HepG2 (cell line): ENCODE data around the gene RALB. TPM values are rescaled to one million over a fixed set of nuclear protein-coding genes. Genes with fewer than 3 reads are reported as not detected.
A peak's percentile ranks its signal among the peaks of the same experiment; 100 is the strongest.

Experiments used
- ARNT2 ChIP-seq: sonication (generic); formaldehyde crosslinking; IDR thresholded peaks from 2 replicates; pipeline ENCODE4 v1.8.0; 2022; ENCODE audit warnings: mild to moderate bottlenecking, low read depth, missing genetic modification reagents, moderate library complexity
- CCDC6 ChIP-seq: sonication (generic); formaldehyde crosslinking; IDR thresholded peaks from 2 replicates; pipeline ENCODE4 v1.8.1; 2022; ENCODE audit warnings: mild to moderate bottlenecking, missing genetic modification reagents, moderate library complexity
- CEBPG ChIP-seq: IDR thresholded peaks from 2 replicates; pipeline ENCODE4 v1.6.1; 2016
- FOXP1 ChIP-seq, 2 experiments: fragments of 450-650 bp in 1 of 2; IDR thresholded peaks; 2 replicates each; pipeline ENCODE4 v1.6.1; 2017 to 2018; ENCODE audit warnings: antibody characterized with exemption in 1 of 2
- JUND ChIP-seq: sonication (generic); formaldehyde crosslinking; IDR thresholded peaks from 2 replicates; pipeline ENCODE4 v1.8.0; 2022; ENCODE audit warnings: mild to moderate bottlenecking, missing genetic modification reagents
- KDM5A ChIP-seq: fragments of 200-600 bp; sonication (generic); IDR thresholded peaks from 2 replicates; pipeline ENCODE4 v1.7.0; 2018; ENCODE audit warnings: antibody characterized with exemption, mild to moderate bottlenecking, low read length, borderline replicate concordance
- MEF2D ChIP-seq: sonication (generic); formaldehyde crosslinking; IDR thresholded peaks from 2 replicates; pipeline ENCODE4 v1.5.1; 2020; ENCODE audit warnings: mild to moderate bottlenecking, missing genetic modification reagents
- NCOA2 ChIP-seq: sonication (generic); formaldehyde crosslinking; IDR thresholded peaks from 2 replicates; pipeline ENCODE4 v1.8.0; 2022; ENCODE audit warnings: inconsistent platforms
- POLR2G ChIP-seq: fragments of 200-400 bp; formaldehyde crosslinking; IDR thresholded peaks from 2 replicates; pipeline ENCODE4 v1.6.1; 2018; ENCODE audit warnings: mild to moderate bottlenecking, low read depth, low read length, moderate library complexity
- RARG ChIP-seq: sonication (generic); formaldehyde crosslinking; IDR thresholded peaks from 2 replicates; pipeline ENCODE4 v1.4.0; 2020; ENCODE audit warnings: low read depth, mild to moderate bottlenecking, missing genetic modification reagents
- RELA ChIP-seq: sonication (generic); formaldehyde crosslinking; IDR thresholded peaks from 2 replicates; pipeline ENCODE4 v1.4.0; 2020; ENCODE audit warnings: missing genetic modification reagents
- RXRA ChIP-seq: sonication (generic); formaldehyde crosslinking; IDR thresholded peaks from 2 replicates; pipeline ENCODE4 v1.5.1; 2020; ENCODE audit warnings: missing genetic modification reagents
- SETDB1 ChIP-seq: sonication (generic); formaldehyde crosslinking; IDR thresholded peaks from 2 replicates; pipeline ENCODE4 v1.5.1; 2020; ENCODE audit warnings: missing genetic modification reagents, mild to moderate bottlenecking, borderline replicate concordance
- SMAD3 ChIP-seq: sonication (generic); formaldehyde crosslinking; IDR thresholded peaks from 2 replicates; pipeline ENCODE4 v1.4.0; 2020; ENCODE audit warnings: missing genetic modification reagents
- SRF ChIP-seq: IDR thresholded peaks from 2 replicates; pipeline ENCODE4 v1.6.1; 2011; ENCODE audit warnings: mild to moderate bottlenecking, low read depth, low read length, moderate library complexity
- THAP11 ChIP-seq: IDR thresholded peaks from 2 replicates; pipeline ENCODE4 v1.6.1; 2016; ENCODE audit warnings: missing biosample characterization, missing genetic modification reagents
- ZNF10 ChIP-seq: sonication (generic); formaldehyde crosslinking; IDR thresholded peaks from 2 replicates; pipeline ENCODE4 v1.4.0; 2020; ENCODE audit warnings: mild to moderate bottlenecking, low read depth, missing genetic modification reagents, borderline replicate concordance
- ZNF124 ChIP-seq: sonication (generic); formaldehyde crosslinking; IDR thresholded peaks from 2 replicates; pipeline ENCODE4 v1.4.0; 2020; ENCODE audit warnings: missing genetic modification reagents
- ZNF451 ChIP-seq: sonication (generic); formaldehyde crosslinking; IDR thresholded peaks from 2 replicates; pipeline ENCODE4 v1.5.0; 2020; ENCODE audit warnings: mild to moderate bottlenecking, missing genetic modification reagents
- ZNF552 ChIP-seq: sonication (generic); formaldehyde crosslinking; IDR thresholded peaks from 2 replicates; pipeline ENCODE4 v1.9.0; 2022; ENCODE audit warnings: missing genetic modification reagents, mild to moderate bottlenecking, borderline replicate concordance
- ZNF572 ChIP-seq: sonication (generic); formaldehyde crosslinking; IDR thresholded peaks from 2 replicates; pipeline ENCODE4 v1.5.1; 2020; ENCODE audit warnings: mild to moderate bottlenecking, missing genetic modification reagents
- ZNF737 ChIP-seq: sonication (generic); formaldehyde crosslinking; IDR thresholded peaks from 2 replicates; pipeline ENCODE4 v1.5.0; 2020; ENCODE audit warnings: missing genetic modification reagents, mild to moderate bottlenecking, borderline replicate concordance
- ZNF775 ChIP-seq: sonication (generic); formaldehyde crosslinking; IDR thresholded peaks from 2 replicates; pipeline ENCODE4 v1.4.0; 2020; ENCODE audit warnings: missing genetic modification reagents, mild to moderate bottlenecking, moderate library complexity, borderline replicate concordance
- ZNF841 ChIP-seq: sonication (generic); formaldehyde crosslinking; IDR thresholded peaks from 2 replicates; pipeline ENCODE4 v1.8.1; 2023; ENCODE audit warnings: missing genetic modification reagents, borderline replicate concordance
- polyA plus RNA-seq, 8 experiments: library from polyadenylated mRNA; depleted of rRNA in 3 of 8; stranded (reverse) in 7 of 8; unstranded in 1 of 8; fragments of >200 nt; fragmentation: Illumina TruSeq in 4 of 8; extraction: Trizol in 4 of 8; gene quantifications; 2 replicates each; pipeline versions ENCODE4 v1.2.1 to v1.2.3, GENCODE V29; 2011 to 2016; ENCODE audit warnings: low read depth in 4 of 8, missing spikeins in 1 of 8, mixed read lengths in 1 of 8; ENCODE audit not compliant: insufficient read depth in 1 of 8
- total RNA-seq, 5 experiments: library from RNA; depleted of rRNA; stranded (reverse); fragments of >200 nt; fragmentation: Illumina TruSeq; extraction: Trizol; gene quantifications; 2 replicates each; pipeline ENCODE4 v1.2.3, GENCODE V29; 2016; ENCODE audit warnings: low read depth in 1 of 5
- TF ChIP-seq, protein P1 (sequence below): fragments of 450-650 bp; IDR thresholded peaks from 2 replicates; pipeline ENCODE4 v1.6.1; 2017; ENCODE audit warnings: mild to moderate bottlenecking
- TF ChIP-seq, protein P2 (sequence below): sonication (generic); formaldehyde crosslinking; IDR thresholded peaks from 2 replicates; pipeline ENCODE4 v1.9.0; 2021; ENCODE audit warnings: missing genetic modification reagents, borderline replicate concordance
- TF ChIP-seq, protein P3 (sequence below): sonication (generic); formaldehyde crosslinking; IDR thresholded peaks from 2 replicates; pipeline ENCODE4 v1.8.1; 2023; ENCODE audit warnings: mild to moderate bottlenecking, missing genetic modification reagents

Gene RALB
- total and polyA plus RNA-seq, 2 of the 13 experiments (the other 11 are each of a cell fraction or from before 2014, with no cell fraction given), result 37.8 to 43.2 TPM

DNA sequence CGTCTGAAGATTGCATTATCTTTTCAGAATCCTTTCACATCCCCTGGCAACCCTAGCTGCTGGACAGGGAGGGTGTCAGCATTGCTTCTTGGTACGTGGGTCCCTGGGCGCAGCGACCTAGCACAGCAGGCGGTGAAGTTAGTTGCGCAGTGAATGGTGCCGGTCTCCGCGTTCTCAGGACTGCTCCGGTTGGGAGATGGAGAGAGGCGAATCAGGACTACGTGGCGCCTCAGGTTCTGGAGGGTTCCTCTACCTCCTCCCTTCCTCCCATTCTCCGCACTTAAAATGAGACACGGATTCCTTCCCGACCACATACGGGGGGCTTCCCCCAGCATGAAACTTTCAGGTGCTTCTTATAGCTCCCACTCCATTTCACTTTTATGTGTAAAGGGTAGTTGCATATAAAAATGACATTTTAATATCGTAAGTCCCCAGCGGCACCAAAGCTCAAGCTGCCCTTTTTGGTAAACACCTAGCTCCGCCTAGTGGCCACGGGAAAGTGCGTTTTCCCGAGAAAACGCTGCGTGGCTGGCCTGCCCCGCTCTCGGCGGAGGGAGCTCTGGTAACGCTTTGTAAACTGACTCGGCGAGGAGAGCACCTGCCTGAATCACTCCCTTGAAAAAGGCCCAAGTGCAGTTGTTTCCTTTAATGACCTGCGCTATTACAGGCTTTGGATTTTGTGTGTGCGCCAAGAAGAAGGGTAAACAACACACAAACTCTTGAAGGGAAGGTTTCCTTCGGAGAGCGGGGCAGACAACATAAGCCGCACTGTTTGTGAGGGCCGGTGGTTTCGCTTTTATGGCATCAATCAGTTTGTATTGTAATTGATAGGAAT is 60.4 kb downstream of the RALB start (continued):
- TF ChIP-seq, protein P1, sequence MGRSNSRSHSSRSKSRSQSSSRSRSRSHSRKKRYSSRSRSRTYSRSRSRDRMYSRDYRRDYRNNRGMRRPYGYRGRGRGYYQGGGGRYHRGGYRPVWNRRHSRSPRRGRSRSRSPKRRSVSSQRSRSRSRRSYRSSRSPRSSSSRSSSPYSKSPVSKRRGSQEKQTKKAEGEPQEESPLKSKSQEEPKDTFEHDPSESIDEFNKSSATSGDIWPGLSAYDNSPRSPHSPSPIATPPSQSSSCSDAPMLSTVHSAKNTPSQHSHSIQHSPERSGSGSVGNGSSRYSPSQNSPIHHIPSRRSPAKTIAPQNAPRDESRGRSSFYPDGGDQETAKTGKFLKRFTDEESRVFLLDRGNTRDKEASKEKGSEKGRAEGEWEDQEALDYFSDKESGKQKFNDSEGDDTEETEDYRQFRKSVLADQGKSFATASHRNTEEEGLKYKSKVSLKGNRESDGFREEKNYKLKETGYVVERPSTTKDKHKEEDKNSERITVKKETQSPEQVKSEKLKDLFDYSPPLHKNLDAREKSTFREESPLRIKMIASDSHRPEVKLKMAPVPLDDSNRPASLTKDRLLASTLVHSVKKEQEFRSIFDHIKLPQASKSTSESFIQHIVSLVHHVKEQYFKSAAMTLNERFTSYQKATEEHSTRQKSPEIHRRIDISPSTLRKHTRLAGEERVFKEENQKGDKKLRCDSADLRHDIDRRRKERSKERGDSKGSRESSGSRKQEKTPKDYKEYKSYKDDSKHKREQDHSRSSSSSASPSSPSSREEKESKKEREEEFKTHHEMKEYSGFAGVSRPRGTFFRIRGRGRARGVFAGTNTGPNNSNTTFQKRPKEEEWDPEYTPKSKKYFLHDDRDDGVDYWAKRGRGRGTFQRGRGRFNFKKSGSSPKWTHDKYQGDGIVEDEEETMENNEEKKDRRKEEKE, result no peak
- TF ChIP-seq NCOA2 (CRISPR knock-in tag) (peak; percentile 28; the same call in 1 of the 2 replicates), SRF (0 out of 2 replicates have a peak, but pooled peaks have one; percentile 51), SETDB1 (CRISPR knock-in tag) (no peak), MEF2D (CRISPR knock-in tag) (no peak), ZNF572 (CRISPR knock-in tag) (no peak), ZNF552 (CRISPR knock-in tag) (no peak), THAP11 (CRISPR knock-in tag) (no peak), POLR2G (no peak), ZNF841 (CRISPR knock-in tag) (no peak), RXRA (CRISPR knock-in tag) (no peak), ZNF10 (CRISPR knock-in tag) (no peak), ZNF775 (0 out of 2 replicates have a peak, but pooled peaks have one; percentile 79), FOXP1 (IDR thresholded peaks at IDR 0.05) (no peak), FOXP1 (CRISPR knock-in tag; IDR thresholded peaks at IDR 0.05) (0 out of 2 replicates have a peak, but pooled peaks have one; percentile 36), ARNT2 (CRISPR knock-in tag) (no peak), KDM5A (no peak), ZNF124 (CRISPR knock-in tag) (no peak), SMAD3 (CRISPR knock-in tag) (peak; percentile 51; the same call in 1 of the 2 replicates), RARG (CRISPR knock-in tag) (no peak), CCDC6 (no peak), CEBPG (CRISPR knock-in tag) (peak; percentile 20; the same call in 1 of the 2 replicates), ZNF737 (CRISPR knock-in tag) (no peak), ZNF451 (CRISPR knock-in tag) (no peak), JUND (CRISPR knock-in tag) (no peak), RELA (CRISPR knock-in tag) (no peak)
- TF ChIP-seq, protein P2, sequence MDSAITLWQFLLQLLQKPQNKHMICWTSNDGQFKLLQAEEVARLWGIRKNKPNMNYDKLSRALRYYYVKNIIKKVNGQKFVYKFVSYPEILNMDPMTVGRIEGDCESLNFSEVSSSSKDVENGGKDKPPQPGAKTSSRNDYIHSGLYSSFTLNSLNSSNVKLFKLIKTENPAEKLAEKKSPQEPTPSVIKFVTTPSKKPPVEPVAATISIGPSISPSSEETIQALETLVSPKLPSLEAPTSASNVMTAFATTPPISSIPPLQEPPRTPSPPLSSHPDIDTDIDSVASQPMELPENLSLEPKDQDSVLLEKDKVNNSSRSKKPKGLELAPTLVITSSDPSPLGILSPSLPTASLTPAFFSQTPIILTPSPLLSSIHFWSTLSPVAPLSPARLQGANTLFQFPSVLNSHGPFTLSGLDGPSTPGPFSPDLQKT, result no peak
- TF ChIP-seq, protein P3, sequence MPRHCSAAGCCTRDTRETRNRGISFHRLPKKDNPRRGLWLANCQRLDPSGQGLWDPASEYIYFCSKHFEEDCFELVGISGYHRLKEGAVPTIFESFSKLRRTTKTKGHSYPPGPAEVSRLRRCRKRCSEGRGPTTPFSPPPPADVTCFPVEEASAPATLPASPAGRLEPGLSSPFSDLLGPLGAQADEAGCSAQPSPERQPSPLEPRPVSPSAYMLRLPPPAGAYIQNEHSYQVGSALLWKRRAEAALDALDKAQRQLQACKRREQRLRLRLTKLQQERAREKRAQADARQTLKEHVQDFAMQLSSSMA (CRISPR knock-in tag), result peak; percentile 24; the same call in 1 of the 2 replicates
